HS-27A (cell line): Measurements from ENCODE around the gene NWD2.

Source experiments
- DNase-seq: peaks from one replicate; pipeline ENCODE4 v3.0.0-alpha.2; 2012; ENCODE audit warnings: low read depth, missing footprints

NWD2 gene

GRCh38 chr4:37279894-37280592, 35.5 kb downstream of the NWD2 start:
- DNase-seq, result no peak

GRCh38 chr4:37299468-37299867, 54.9 kb downstream of the NWD2 start:
- no peak for DNase-seq

GRCh38 chr4:37304612-37305011, 60.1 kb downstream of the NWD2 start:
- DNase-seq, result no peak

GRCh38 chr4:37305984-37306383, 61.4 kb downstream of the NWD2 start:
- no peak for DNase-seq

GRCh38 chr4:37317104-37317643, 72.6 kb downstream of the NWD2 start:
- DNase-seq, result no peak

- DNase-seq, result no peak
Observed at GRCh38 chr4:37320513-37321235, 76.1 kb downstream of the NWD2 start.

- no peak for DNase-seq
Observed at GRCh38 chr4:37322122-37322521, 77.6 kb downstream of the NWD2 start.

GRCh38 chr4:37324546-37324945, 80.0 kb downstream of the NWD2 start:
- DNase-seq, result no peak

- no peak for DNase-seq
Observed at GRCh38 chr4:37326852-37327251, 82.3 kb downstream of the NWD2 start.

- no peak for DNase-seq
Observed at GRCh38 chr4:37338972-37339371, 94.4 kb downstream of the NWD2 start.

- DNase-seq, result no peak
Observed at GRCh38 chr4:37358748-37359147, 114.2 kb downstream of the NWD2 start.

- DNase-seq, result no peak
Observed at GRCh38 chr4:37359261-37359660, 114.7 kb downstream of the NWD2 start.

GRCh38 chr4:37365888-37366287, 121.3 kb downstream of the NWD2 start:
- no peak for DNase-seq

GRCh38 chr4:37367901-37368300, 123.4 kb downstream of the NWD2 start:
- no peak for DNase-seq

GRCh38 chr4:37370052-37370451, 125.5 kb downstream of the NWD2 start:
- no peak for DNase-seq

GRCh38 chr4:37381040-37381668, 136.6 kb downstream of the NWD2 start:
- no peak for DNase-seq

GRCh38 chr4:37383579-37384229, 139.2 kb downstream of the NWD2 start:
- no peak for DNase-seq

GRCh38 chr4:37385424-37385823, 140.9 kb downstream of the NWD2 start:
- DNase-seq, result no peak

GRCh38 chr4:37388681-37389365, 144.3 kb downstream of the NWD2 start:
- no peak for DNase-seq

- no peak for DNase-seq
Observed at GRCh38 chr4:37389366-37389765, 144.8 kb downstream of the NWD2 start.

GRCh38 chr4:37389967-37390580, 145.5 kb downstream of the NWD2 start:
- DNase-seq, result peak; percentile 8
